GM18951 (cell line): Measurements from ENCODE around the gene TRIM10.

ENCODE experiments used
- POLR2A ChIP-seq: IDR thresholded peaks from 4 replicates; pipeline ENCODE4 v1.6.1; 2011; ENCODE audit warnings: mild to moderate bottlenecking; ENCODE audit not compliant: insufficient read length, insufficient read depth; ENCODE audit errors: extremely low read depth
- in situ Hi-C: fragments of 300-500 bp; cut with MboI; formaldehyde crosslinking; loops from one replicate; pipeline ENCODE4 v1.12.0; 2022; ENCODE audit warnings: low sequenced_read_pairs, mixed read lengths, inconsistent platforms; ENCODE audit not compliant: unreplicated experiment

The TRIM10 gene

GRCh38 chr6:30164714-30165113, 3.7 kb upstream of the TRIM10 start:
- TF ChIP-seq POLR2A = no peak
- in situ Hi-C loops = no loop called here

GRCh38 chr6:30163918-30164654, 3.1 kb upstream of the TRIM10 start:
- in situ Hi-C loops = no loop called here
- no peak for TF ChIP-seq POLR2A

- TF ChIP-seq POLR2A = no peak
- in situ Hi-C loops = no loop called here
Observed at GRCh38 chr6:30163090-30163917, 2.3 kb upstream of the TRIM10 start, which contains the start of gene TRIM15. TRIM15 (plus strand) TSS chr6:30163546; CDS start chr6:30163685, 139 bp downstream.

DNA sequence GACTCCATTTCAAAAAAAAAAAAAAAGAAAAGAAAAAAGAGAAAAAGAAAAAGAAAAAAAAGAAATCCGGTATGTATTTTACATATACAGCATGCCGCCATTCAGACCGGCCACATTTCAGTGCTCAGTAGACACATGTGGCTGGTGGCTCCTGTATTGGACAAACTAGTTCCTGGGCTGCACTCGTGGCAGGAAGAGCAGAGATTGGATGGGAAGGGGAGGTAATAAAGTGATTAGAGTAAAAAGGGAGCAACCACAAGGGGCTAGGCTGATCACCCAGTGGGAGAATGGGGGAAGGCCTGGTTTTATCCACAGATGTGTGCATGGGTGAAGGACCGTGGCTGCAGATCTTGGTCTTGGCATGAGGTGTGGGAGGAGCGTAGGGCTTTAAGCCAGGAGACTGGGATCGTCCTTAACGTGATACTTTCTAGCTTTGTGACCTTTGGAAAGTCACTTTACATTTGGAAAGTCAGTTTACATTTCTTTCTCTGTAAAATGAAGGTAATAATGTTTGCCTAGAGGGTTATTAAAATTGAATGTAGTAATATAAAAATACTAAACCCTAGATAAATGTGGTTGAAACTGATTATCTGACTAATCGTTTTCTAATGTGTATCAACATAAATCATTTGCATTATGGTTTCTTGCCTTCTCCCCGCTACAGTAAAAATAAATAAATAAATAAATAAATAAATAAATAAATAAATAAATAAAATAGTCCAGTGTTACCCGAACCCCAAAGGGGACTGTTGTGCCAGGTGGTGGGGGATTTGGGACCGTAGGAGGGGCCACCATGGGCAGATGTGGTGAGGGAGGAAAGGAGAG, 1.5 kb upstream of the TRIM10 start:
- in situ Hi-C loops = no loop called here

DNA sequence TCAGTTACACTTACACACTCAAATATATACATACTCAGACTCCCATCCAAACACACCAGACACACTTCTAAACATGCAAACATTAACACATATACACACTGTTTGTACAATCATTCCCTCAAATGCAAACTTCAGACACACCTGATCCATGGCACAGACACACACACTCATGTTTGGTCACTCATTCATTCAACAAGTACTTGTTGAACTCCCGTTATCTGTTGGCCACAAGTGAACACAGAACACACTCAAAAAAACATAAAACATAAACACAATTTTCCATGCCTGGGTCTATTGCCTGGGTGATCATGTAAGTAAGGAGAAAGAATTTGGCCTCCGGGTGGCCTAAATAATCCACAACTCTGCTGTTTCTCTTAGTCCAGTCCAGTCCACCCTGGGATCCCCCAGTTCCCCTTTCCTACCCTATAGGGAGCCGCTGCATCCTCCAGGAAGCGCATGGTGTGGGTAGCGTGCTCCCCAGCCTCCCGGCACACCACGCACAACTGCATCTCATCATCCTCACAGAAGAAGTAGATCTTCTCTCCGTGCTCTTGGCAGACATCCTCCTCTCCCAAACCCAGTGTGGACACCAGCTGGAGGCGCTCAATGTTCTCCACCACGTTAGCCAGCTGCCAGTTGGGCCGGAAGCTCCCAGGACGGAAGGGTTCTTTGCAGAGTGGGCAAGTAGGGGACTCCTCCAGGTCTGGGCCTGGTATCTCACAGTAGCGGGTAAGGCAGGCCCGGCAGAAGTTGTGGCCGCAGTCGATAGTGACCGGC, 815 bp downstream of the TRIM10 start:
- no peak for TF ChIP-seq POLR2A
- in situ Hi-C loops = no loop called here

More for the DNA sequence above, 1.5 kb upstream of the TRIM10 start:
- TF ChIP-seq POLR2A = no peak

GRCh38 chr6:30158475-30159040, 2.5 kb downstream of the TRIM10 start:
- in situ Hi-C loops = no loop called here
- no peak for TF ChIP-seq POLR2A

- in situ Hi-C loops = no loop called here
Observed at GRCh38 chr6:30157999-30158398, 3.0 kb downstream of the TRIM10 start.

GRCh38 chr6:30157581-30157980, 3.4 kb downstream of the TRIM10 start:
- in situ Hi-C loops = no loop called here

More at GRCh38 chr6:30157999-30158398, 3.0 kb downstream of the TRIM10 start:
- no peak for TF ChIP-seq POLR2A

GRCh38 chr6:30156774-30157173, 4.2 kb downstream of the TRIM10 start:
- in situ Hi-C loops = no loop called here
- TF ChIP-seq POLR2A = no peak

More at GRCh38 chr6:30157581-30157980, 3.4 kb downstream of the TRIM10 start:
- TF ChIP-seq POLR2A = no peak

DNA sequence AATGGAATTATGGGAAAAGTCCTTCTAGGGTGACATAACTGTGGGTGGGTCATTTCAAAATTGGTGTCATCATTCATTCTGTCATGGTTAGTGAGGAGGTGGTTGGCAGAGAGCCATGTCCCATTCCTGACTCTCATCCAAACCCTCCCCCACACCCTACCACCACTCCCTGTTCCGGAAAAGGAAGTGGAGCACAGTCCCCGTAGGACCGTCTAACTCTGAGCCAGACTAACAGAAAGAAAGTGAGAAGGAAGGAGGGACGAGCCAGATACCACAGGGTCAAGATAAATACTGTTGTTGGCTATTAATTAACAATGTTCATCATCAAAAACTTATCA, 4.8 kb downstream of the TRIM10 start:
- in situ Hi-C loops = no loop called here
- TF ChIP-seq POLR2A = no peak

GRCh38 chr6:30155520-30156261, 5.3 kb downstream of the TRIM10 start:
- no peak for TF ChIP-seq POLR2A
- in situ Hi-C loops = no loop called here
